GM20431 (cell line): ENCODE results near the gene CNTROB.
"Not testable (repeated sequence)": the region's sequence is repeated elsewhere in the genome, so short reads cannot be mapped to it uniquely, and the experiment has no call there.

Source experiments
- in situ Hi-C: fragments of 300-500 bp; cut with MseI, MboI; formaldehyde crosslinking; loops from one replicate; pipeline ENCODE4 v1.15.0; 2020; ENCODE audit warnings: low sequenced_read_pairs; ENCODE audit not compliant: unreplicated experiment

The CNTROB gene

GRCh38 chr17:7935859-7936258 is 3.9 kb downstream of the CNTROB start:
- in situ Hi-C loops = no loop called here

- in situ Hi-C loops = no loop called here
Measured at GRCh38 chr17:7940034-7940433, 8.0 kb downstream of the CNTROB start.

GRCh38 chr17:7940743-7941142 is 8.7 kb downstream of the CNTROB start:
- in situ Hi-C loops = no loop called here

- in situ Hi-C loops = no loop called here
Measured at GRCh38 chr17:7943291-7943690, 11.3 kb downstream of the CNTROB start.

GRCh38 chr17:7944326-7944725 is 12.3 kb downstream of the CNTROB start:
- in situ Hi-C loops = no loop called here

- in situ Hi-C loops = no loop called here
Measured at GRCh38 chr17:7945651-7946050, 13.6 kb downstream of the CNTROB start.

- in situ Hi-C loops = no loop called here
Measured at GRCh38 chr17:7946441-7946840, 14.4 kb downstream of the CNTROB start.

GRCh38 chr17:7947651-7948050 is 15.6 kb downstream of the CNTROB start:
- in situ Hi-C loops = no loop called here

- in situ Hi-C loops = no loop called here
Measured at GRCh38 chr17:7950578-7950977, 18.6 kb downstream of the CNTROB start.

- in situ Hi-C loops = no loop called here
Measured at GRCh38 chr17:7951143-7951792, 19.3 kb downstream of the CNTROB start.

- in situ Hi-C loops = not testable (repeated sequence)
Measured at GRCh38 chr17:7953266-7953665, 21.3 kb downstream of the CNTROB start.

- in situ Hi-C loops = no loop called here
Measured at GRCh38 chr17:7955414-7956227, 23.6 kb downstream of the CNTROB start.

GRCh38 chr17:7956228-7956965 is 24.4 kb downstream of the CNTROB start:
- in situ Hi-C loops = no loop called here

- in situ Hi-C loops = no loop called here
Measured at GRCh38 chr17:7959503-7960253, 27.7 kb downstream of the CNTROB start.

- in situ Hi-C loops = no loop called here
Measured at GRCh38 chr17:7961421-7961820, 29.4 kb downstream of the CNTROB start.

- in situ Hi-C loops = no loop called here
Measured at GRCh38 chr17:7967751-7968150, 35.7 kb downstream of the CNTROB start.

GRCh38 chr17:7969433-7969832 is 37.4 kb downstream of the CNTROB start:
- in situ Hi-C loops = no loop called here

- in situ Hi-C loops = no loop called here
Measured at GRCh38 chr17:7971651-7972050, 39.6 kb downstream of the CNTROB start.

- in situ Hi-C loops = no loop called here
Measured at GRCh38 chr17:7972131-7972785, 40.3 kb downstream of the CNTROB start.
